ENCODE data around the gene TDRD1. TPM values are rescaled to one million over a fixed set of nuclear protein-coding genes. Genes with fewer than 3 reads are reported as not detected.

TDRD1 gene
- total RNA-seq, 4 donors from 2014 or later, result under 0.01 to 1.3 TPM; not detected in 2

- no peak for DNase-seq
- Histone ChIP-seq H3K4me3 (peak overlapping the region in 3 of 4 donors; percentile 63 to 95 (median 91)), H3K27me3 (no peaks in the 10 kb centered on the region), H3K9me3 (peaks cover 4 to 14% (median 10%) of the 10 kb centered on the region in 3 donors), H3K36me3 (peaks cover 0 to 12% (median 0%) of the 10 kb centered on the region in 3 donors), H3K27ac (peak overlapping the region in 2 of 4 donors; percentile 94 to 97), H3K4me1 (peaks cover 8 to 31% (median 16%) of the 10 kb centered on the region in 3 donors)
- no peak for TF ChIP-seq POLR2A (IDR thresholded peaks at IDR 0.05)
- TF ChIP-seq CTCF (IDR thresholded peaks at IDR 0.05), result no peak
- intact Hi-C loops (cut with DNase I), result no loop called here
- WGBS, 2 donors, result 18 to 22% methylated on average over 1 of the region's 1 CpG
Measured at GRCh38 chr10:114172216-114172615, 6.9 kb upstream of the TDRD1 start.

GRCh38 chr10:114172776-114173602 lies 6.2 kb upstream of the TDRD1 start:
- TF ChIP-seq CTCF (IDR thresholded peaks at IDR 0.05) (no peak), POLR2A (IDR thresholded peaks at IDR 0.05) (no peak)
- H3K4me1 ChIP-seq, result peaks cover 8 to 30% (median 16%) of the 10 kb centered on the region in 3 donors

GRCh38 chr10:114173603-114173920 lies 5.6 kb upstream of the TDRD1 start:
- no peaks in the 10 kb centered on the region for H3K27me3 ChIP-seq
- DNase-seq, result no peak
- peaks cover 8 to 30% (median 16%) of the 10 kb centered on the region in 3 donors for H3K4me1 ChIP-seq
- H3K9me3 ChIP-seq, result peaks cover 2 to 9% (median 6%) of the 10 kb centered on the region in 3 donors
- H3K27ac ChIP-seq, result peak overlapping the region; percentile 94 to 99 (median 96)
- H3K4me3 ChIP-seq, result peak overlapping the region; percentile 63 to 95 (median 86)
- intact Hi-C loops (cut with DNase I), result no loop called here
- peaks cover 0 to 12% (median 0%) of the 10 kb centered on the region in 3 donors for H3K36me3 ChIP-seq
- TF ChIP-seq POLR2A (IDR thresholded peaks at IDR 0.05), result no peak
- no peak for TF ChIP-seq CTCF (IDR thresholded peaks at IDR 0.05)
- 0% methylated on average over 12 to 13 of the region's 23 CpGs for WGBS, 2 donors

More at GRCh38 chr10:114172776-114173602, 6.2 kb upstream of the TDRD1 start:
- no peak for DNase-seq
- Histone ChIP-seq H3K27me3 (no peaks in the 10 kb centered on the region), H3K9me3 (peaks cover 4 to 14% (median 10%) of the 10 kb centered on the region in 3 donors), H3K36me3 (peaks cover 0 to 12% (median 0%) of the 10 kb centered on the region in 3 donors), H3K4me3 (peak overlapping the region; percentile 63 to 95 (median 86)), H3K27ac (peak overlapping the region; percentile 94 to 99 (median 96))
- WGBS, 2 donors, result 14 to 18% methylated on average over 8 to 9 of the region's 9 CpGs
- intact Hi-C loops (cut with DNase I), result no loop called here

GRCh38 chr10:114173921-114174694 lies 5.0 kb upstream of the TDRD1 start, which contains the start of gene CCDC186:
TSS of gene CCDC186 (minus strand) at chr10:114174203. CDS start at chr10:114163268, 10,935 bp downstream.
- H3K27me3 ChIP-seq, result no peaks in the 10 kb centered on the region
- TF ChIP-seq POLR2A (IDR thresholded peaks at IDR 0.05) (peak in 3 of 4 donors; percentile 7 to 83 (median 74)), CTCF (IDR thresholded peaks at IDR 0.05) (no peak)
- peaks cover 8 to 30% (median 16%) of the 10 kb centered on the region in 3 donors for H3K4me1 ChIP-seq
- 0% methylated on average over 3 to 10 of the region's 49 CpGs for WGBS, 2 donors
- intact Hi-C loops (cut with DNase I), result no loop called here
- H3K36me3 ChIP-seq, result peaks cover 0 to 12% (median 0%) of the 10 kb centered on the region in 3 donors
- peak within 1 kb of the TSS; percentile 94 to 99 (median 96) for H3K27ac ChIP-seq
- DNase-seq, result peak; percentile 75
- peak within 1 kb of the TSS; percentile 63 to 95 (median 86) for H3K4me3 ChIP-seq
- peaks cover 0 to 6% (median under 1%) of the 10 kb centered on the region in 3 donors for H3K9me3 ChIP-seq

Data from esophagus squamous epithelium (tissue), 5 donors.